Measurements from ENCODE around the gene SHANK3. TPM values are rescaled to one million over a fixed set of nuclear protein-coding genes. Genes with fewer than 3 reads are reported as not detected.
A peak's percentile ranks its signal among the peaks of the same experiment; 100 is the strongest.

SHANK3 gene
- total and polyA plus RNA-seq, 2 of the 8 experiments (the other 6 are each of a cell fraction or from before 2014, with no cell fraction given), result 1.5 to 6.0 TPM

GRCh38 chr22:50640857-50641647 lies 31.6 kb upstream of the SHANK3 start:
- peak in 1 of 2 experiments; percentile 48 for DNase-seq (ENCODE audit: low read depth in 1 of 2, low spot score in 2 of 2)
- 85% methylated on average over 15 of the region's 15 CpGs; no CpG with 5 or more reads in 1 of the 2 experiments for WGBS, 2 experiments (ENCODE audit: extremely low coverage in 1 of 2, insufficient coverage in 1 of 2, insufficient read length in 1 of 2, insufficient replicate concordance in 2 of 2, low coverage in 1 of 2, low lambda C conversion rate in 2 of 2, missing lambda C conversion rate in 1 of 2)

More at GRCh38 chr22:50640857-50641647, 31.6 kb upstream of the SHANK3 start:
- H3K4ac ChIP-seq (replicated peaks; ENCODE audit: insufficient read length, low read depth, low read length), result no peak overlapping the region
- peak overlapping the region; percentile 84; the same call in 1 of the 2 replicates for H2BK12ac ChIP-seq (ENCODE audit: low read depth, low read length)
- no peaks in the 10 kb centered on the region for H3K79me1 ChIP-seq (ENCODE audit: low read depth, low read length)
- CTCF ChIA-PET (ENCODE audit: partially characterized antibody), result interaction anchor here (0.6 to 6.9 kb wide), 22 partner anchors 8 to 840 kb away, joined by 3 to 74 read pairs (median 6); partner anchors contain the start of genes ARSA and SCO2
- no peak overlapping the region for H4K8ac ChIP-seq (ENCODE audit: extremely low read depth, insufficient read depth, low read length)
- H2AFZ ChIP-seq (ENCODE audit: low read length), result 0 out of 2 replicates have a peak overlapping the region, but pooled peaks have one; percentile 1
- peak overlapping the region; percentile 63 for H4K91ac ChIP-seq (replicated peaks; ENCODE audit: insufficient read length, low read length)
- peaks cover 4 to 21% (median 17%) of the 10 kb centered on the region in 4 experiments for H3K4me1 ChIP-seq (replicated peaks in 1 of 4; ENCODE audit: control insufficient read depth in 3 of 4, insufficient read depth in 4 of 4, low read length in 3 of 4)
- peak overlapping the region in 3 of 4 experiments; percentile 14 to 44 (median 15); a peak in 4 of 8 replicates for H3K4me3 ChIP-seq (ENCODE audit: extremely low read depth in 1 of 4, insufficient read depth in 2 of 4, low read depth in 3 of 4, low read length in 4 of 4)
- no peak overlapping the region for H3K23ac ChIP-seq (ENCODE audit: insufficient read length)
- POLR2A ChIA-PET (ENCODE audit: partially characterized antibody), result interaction anchor here (0.9 to 1.8 kb wide), 9 partner anchors 8 to 79 kb away, joined by 3 to 8 read pairs (median 4); partner anchors contain the start of gene ARSA
- peak overlapping the region; percentile 54; the same call in 1 of the 2 replicates for H3K27ac ChIP-seq (ENCODE audit: low read depth, low read length)
- H3K9ac ChIP-seq (replicated peaks in 1 of 4; ENCODE audit: extremely low read depth in 1 of 4, low read depth in 3 of 4, low read length in 3 of 4), result peak overlapping the region in 1 of 4 experiments; percentile 27; a peak in 2 of 7 replicates
- peaks cover 4% of the 10 kb centered on the region; the same call in 1 of the 2 replicates for H3K23me2 ChIP-seq (ENCODE audit: low read depth, low read length)
- no peak for FAIRE-seq
- peak overlapping the region; percentile 66; the same call in 1 of the 2 replicates for H2BK20ac ChIP-seq (ENCODE audit: low read length)
- H3K56ac ChIP-seq (replicated peaks; ENCODE audit: insufficient read length, low read depth, low read length), result no peak overlapping the region
- H3K4me2 ChIP-seq (ENCODE audit: insufficient read depth in 1 of 2, low read depth in 2 of 2, low read length in 2 of 2), result peak overlapping the region; percentile 60 to 67
- H4K5ac ChIP-seq (ENCODE audit: insufficient read length, low read depth, low read length), result peak overlapping the region; percentile 51
- H3K14ac ChIP-seq (ENCODE audit: insufficient read length), result no peak overlapping the region
- no peaks in the 10 kb centered on the region for H3K36me3 ChIP-seq (ENCODE audit: control insufficient read depth in 2 of 4, insufficient read depth in 4 of 4, low read length in 3 of 4)
- H2BK5ac ChIP-seq (ENCODE audit: low read depth, low read length), result peak overlapping the region; percentile 55; the same call in 1 of the 2 replicates
- H2AK5ac ChIP-seq (ENCODE audit: low read depth, low read length), result peak overlapping the region; percentile 53; the same call in 1 of the 2 replicates
- no peak for TF ChIP-seq EP300 (IDR thresholded peaks at IDR 0.05; ENCODE audit: borderline replicate concordance in 1 of 2, low read depth in 2 of 2, low read length in 2 of 2)
- 0 out of 2 replicates have a peak, but pooled peaks have one; percentile 13 for TF ChIP-seq BACH1 (IDR thresholded peaks at IDR 0.05; ENCODE audit: low read length)
- H3K27me3 ChIP-seq (replicated peaks in 1 of 4; ENCODE audit: control insufficient read depth in 3 of 4, extremely low read depth in 1 of 4, insufficient read depth in 3 of 4, low read length in 3 of 4), result peaks cover 0 to 23% (median 17%) of the 10 kb centered on the region in 4 experiments; a peak in 6 of 7 replicates
- H4K20me1 ChIP-seq (replicated peaks in 1 of 2; ENCODE audit: control insufficient read depth in 1 of 2, insufficient read depth in 2 of 2, low read length in 2 of 2), result no peaks in the 10 kb centered on the region
- peak overlapping the region; percentile 76 for H3K18ac ChIP-seq (ENCODE audit: extremely low read depth, low read length)
- no peaks in the 10 kb centered on the region for H3K79me2 ChIP-seq (ENCODE audit: control insufficient read depth in 1 of 2, insufficient read depth in 2 of 2, low read length in 2 of 2)
- H3K9me3 ChIP-seq (ENCODE audit: insufficient read depth in 2 of 2, low read depth in 1 of 2, low read length in 1 of 2), result no peaks in the 10 kb centered on the region
- 0 out of 2 replicates have a peak overlapping the region, but pooled peaks have one; percentile 65 for H2BK15ac ChIP-seq (ENCODE audit: low read length)
- H2BK120ac ChIP-seq (replicated peaks; ENCODE audit: low read depth, low read length), result no peak overlapping the region
